DOHH2 (cell line): ENCODE results near the gene PTGIS.

Experiments
- EZH2phosphoT487 ChIP-seq: fragments of 200-600 bp; sonication (generic); IDR thresholded peaks from 2 replicates; pipeline ENCODE4 v1.6.1; 2017; ENCODE audit warnings: borderline replicate concordance, mild to moderate bottlenecking, antibody characterized with exemption, low read length, moderate library complexity, mixed read lengths
- TF ChIP-seq, protein P1 (sequence below): fragments of 200-600 bp; sonication (generic); IDR thresholded peaks from one replicate; pipeline ENCODE4 v1.5.1; 2014; ENCODE audit warnings: antibody characterized with exemption, mild to moderate bottlenecking, low read depth, low read length; ENCODE audit not compliant: poor library complexity, severe bottlenecking

DNA sequence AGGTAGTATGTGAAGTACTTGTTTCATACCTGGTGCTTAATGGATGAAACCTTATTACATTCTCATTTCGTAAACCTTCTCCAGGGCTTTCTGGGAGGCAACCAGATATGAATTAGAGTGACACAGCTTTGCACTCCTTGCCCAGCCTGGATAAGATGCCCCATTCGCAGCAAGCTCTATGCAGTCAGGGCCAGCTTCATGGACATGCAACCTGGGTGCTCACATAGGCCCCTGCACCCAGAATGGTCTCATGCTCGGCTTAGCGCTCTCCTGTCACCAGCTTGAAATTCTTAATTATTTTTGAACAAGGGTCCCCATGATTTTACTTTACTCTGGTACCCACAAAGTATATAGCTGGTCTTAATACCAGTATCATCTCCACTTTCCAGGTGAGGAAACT lies 11.3 kb upstream of the PTGIS start:
- TF ChIP-seq, protein P1, sequence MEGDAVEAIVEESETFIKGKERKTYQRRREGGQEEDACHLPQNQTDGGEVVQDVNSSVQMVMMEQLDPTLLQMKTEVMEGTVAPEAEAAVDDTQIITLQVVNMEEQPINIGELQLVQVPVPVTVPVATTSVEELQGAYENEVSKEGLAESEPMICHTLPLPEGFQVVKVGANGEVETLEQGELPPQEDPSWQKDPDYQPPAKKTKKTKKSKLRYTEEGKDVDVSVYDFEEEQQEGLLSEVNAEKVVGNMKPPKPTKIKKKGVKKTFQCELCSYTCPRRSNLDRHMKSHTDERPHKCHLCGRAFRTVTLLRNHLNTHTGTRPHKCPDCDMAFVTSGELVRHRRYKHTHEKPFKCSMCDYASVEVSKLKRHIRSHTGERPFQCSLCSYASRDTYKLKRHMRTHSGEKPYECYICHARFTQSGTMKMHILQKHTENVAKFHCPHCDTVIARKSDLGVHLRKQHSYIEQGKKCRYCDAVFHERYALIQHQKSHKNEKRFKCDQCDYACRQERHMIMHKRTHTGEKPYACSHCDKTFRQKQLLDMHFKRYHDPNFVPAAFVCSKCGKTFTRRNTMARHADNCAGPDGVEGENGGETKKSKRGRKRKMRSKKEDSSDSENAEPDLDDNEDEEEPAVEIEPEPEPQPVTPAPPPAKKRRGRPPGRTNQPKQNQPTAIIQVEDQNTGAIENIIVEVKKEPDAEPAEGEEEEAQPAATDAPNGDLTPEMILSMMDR = no peak
- TF ChIP-seq EZH2phosphoT487 = no peak
